ENCODE measurements around the gene PSTK. TPM values are rescaled to one million over a fixed set of nuclear protein-coding genes. Genes with fewer than 3 reads are reported as not detected.

Gene PSTK
- total RNA-seq, 2 experiments from 2014 or later, result 3.2 to 4.0 TPM

GRCh38 chr10:123009105-123009820 lies 29.1 kb downstream of the PSTK start:
- H3K4me3 Mint-ChIP-seq, result peak overlapping the region; percentile 97
- peaks cover 32% of the 10 kb centered on the region for H3K4me1 Mint-ChIP-seq (ENCODE audit: low read depth)
- peak; percentile 30 for DNase-seq
- peak overlapping the region; percentile 97 for H3K27ac Mint-ChIP-seq
- no peaks in the 10 kb centered on the region for H3K27me3 Mint-ChIP-seq (ENCODE audit: low read depth)
- ATAC-seq, result no peak
- H3K36me3 Mint-ChIP-seq (ENCODE audit: low read depth), result peaks cover 12% of the 10 kb centered on the region
- ChIA-PET CTCF (interaction anchor here (1.6 to 5.5 kb wide), 3 partner anchors 13 to 29 kb away, joined by 4 to 39 read pairs (median 20); partner anchors contain the start of gene PSTK), POLR2A (interaction anchor here (1.6 to 4.9 kb wide), 4 partner anchors 12 to 145 kb away, joined by 8 to 32 read pairs (median 10); partner anchors contain the start of genes BUB3, C10orf88 and PSTK)
- H3K9me3 Mint-ChIP-seq (ENCODE audit: insufficient read depth), result no peaks in the 10 kb centered on the region

DNA sequence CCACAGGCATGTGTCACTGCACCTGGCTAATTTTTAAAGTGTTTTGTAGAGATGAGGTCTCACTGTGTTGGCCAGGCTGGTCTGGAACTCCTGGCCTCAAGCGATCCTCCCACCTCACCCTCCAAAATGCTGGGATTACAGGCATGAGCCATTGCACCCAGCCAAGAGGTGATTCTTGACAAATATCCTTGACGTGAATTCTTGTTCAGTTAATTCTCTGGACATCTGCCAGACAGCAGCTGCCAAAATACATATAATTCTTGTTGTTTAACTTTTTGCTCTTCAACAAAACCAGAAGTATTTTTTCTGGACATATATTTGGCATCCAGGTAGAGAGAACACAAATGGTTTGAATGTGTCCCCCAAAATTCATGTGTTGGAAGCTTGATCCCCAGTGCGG lies 31.8 kb downstream of the PSTK start:
- no peaks in the 10 kb centered on the region for H3K27me3 Mint-ChIP-seq (ENCODE audit: low read depth)
- ChIA-PET CTCF (interaction anchor here (1.5 to 2.2 kb wide), 2 partner anchors 10 to 32 kb away, joined by 7 to 20 read pairs; no protein-coding TSS in a partner anchor), POLR2A (no interaction called here)
- ATAC-seq (no peak), DNase-seq (no peak)
- no peaks in the 10 kb centered on the region for H3K9me3 Mint-ChIP-seq (ENCODE audit: insufficient read depth)
- H3K4me1 Mint-ChIP-seq (ENCODE audit: low read depth), result peaks cover 21% of the 10 kb centered on the region
- no peak overlapping the region for H3K27ac Mint-ChIP-seq
- H3K36me3 Mint-ChIP-seq (ENCODE audit: low read depth), result peaks cover 7% of the 10 kb centered on the region
- no peak overlapping the region for H3K4me3 Mint-ChIP-seq

DNA sequence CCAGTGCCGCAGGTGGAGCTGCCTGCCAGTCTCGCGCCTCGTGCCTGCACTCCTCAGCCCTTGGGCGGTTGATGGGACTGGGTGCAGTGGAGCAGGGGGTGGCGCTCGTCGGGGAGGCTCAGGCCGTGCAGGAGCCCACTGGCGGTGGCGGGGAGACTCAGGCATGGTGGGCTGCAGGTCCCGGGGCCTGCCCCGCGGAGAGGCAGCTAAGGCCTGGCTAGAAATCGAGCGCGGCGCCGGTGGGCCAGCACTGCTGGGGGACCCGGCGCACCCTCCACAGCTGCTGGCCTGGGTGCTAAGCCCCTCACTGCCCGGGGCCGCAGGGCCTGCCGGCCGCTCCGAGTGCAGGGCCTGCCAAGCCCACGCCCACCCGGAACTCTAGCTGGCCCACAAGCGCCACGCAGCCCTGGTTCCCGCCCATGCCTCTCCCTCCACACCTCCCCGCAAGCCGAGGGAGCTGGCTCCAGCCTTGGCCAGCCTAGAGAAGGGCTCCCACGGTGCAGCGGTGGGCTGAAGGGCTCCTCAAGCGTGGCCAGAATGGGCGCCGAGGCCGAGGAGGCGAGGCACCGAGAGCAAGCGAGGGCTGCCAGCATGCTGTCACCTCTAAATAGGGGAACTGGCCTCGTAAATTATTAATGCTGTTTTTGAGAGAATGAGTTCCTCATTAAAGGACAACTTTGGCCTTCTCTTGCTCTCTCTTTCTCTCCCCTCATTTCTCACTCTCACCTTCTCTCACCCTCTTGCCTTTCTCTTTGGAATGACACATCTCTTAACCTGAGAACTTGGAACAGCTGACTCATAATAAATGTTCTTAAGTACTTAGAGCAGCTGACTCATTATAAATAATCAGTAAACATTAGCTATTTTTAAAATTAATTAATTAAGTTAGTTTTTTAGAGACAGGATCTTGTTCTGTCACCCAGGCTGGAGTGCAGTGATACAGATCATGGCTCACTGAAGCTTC lies 33.5 kb downstream of the PSTK start:
- Mint-ChIP-seq H3K36me3 (ENCODE audit: low read depth) (peaks cover 4% of the 10 kb centered on the region), H3K27ac (no peak overlapping the region), H3K27me3 (ENCODE audit: low read depth) (no peaks in the 10 kb centered on the region), H3K4me1 (ENCODE audit: low read depth) (peaks cover 14% of the 10 kb centered on the region), H3K4me3 (no peak overlapping the region), H3K9me3 (ENCODE audit: insufficient read depth) (peaks cover 4% of the 10 kb centered on the region)
- ATAC-seq, result no peak
- no peak for DNase-seq
- ChIA-PET POLR2A (no interaction called here), CTCF (no interaction called here)

- Mint-ChIP-seq H3K9me3 (ENCODE audit: insufficient read depth) (peaks cover 4% of the 10 kb centered on the region), H3K4me3 (no peak overlapping the region), H3K27ac (no peak overlapping the region), H3K27me3 (ENCODE audit: low read depth) (no peaks in the 10 kb centered on the region), H3K36me3 (ENCODE audit: low read depth) (peaks cover 4% of the 10 kb centered on the region), H3K4me1 (ENCODE audit: low read depth) (peaks cover 11% of the 10 kb centered on the region)
- DNase-seq (no peak), ATAC-seq (no peak)
- ChIA-PET CTCF (no interaction called here), POLR2A (no interaction called here)
Observed at GRCh38 chr10:123014772-123015171, 34.6 kb downstream of the PSTK start.

DNA sequence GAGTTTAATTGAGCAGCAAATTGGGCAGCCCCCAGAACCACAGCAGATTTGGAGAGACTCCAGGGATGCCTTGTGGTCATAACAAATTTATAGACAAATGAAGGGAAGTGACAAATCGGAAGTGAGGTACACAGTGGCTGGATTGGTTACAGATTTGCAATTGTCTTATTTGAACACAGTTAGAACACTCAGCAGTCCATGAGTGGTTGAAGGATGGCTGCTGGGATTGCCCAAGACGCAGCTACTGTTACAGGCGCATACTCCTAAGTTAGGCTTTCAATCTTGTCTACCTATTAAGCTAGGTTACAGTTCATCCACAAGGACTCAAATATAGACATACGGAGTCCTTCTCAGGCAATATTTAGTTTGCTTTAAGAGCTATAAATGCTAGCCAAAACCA lies 36.0 kb downstream of the PSTK start:
- no peak for ATAC-seq
- Mint-ChIP-seq H3K27ac (no peak overlapping the region), H3K9me3 (ENCODE audit: insufficient read depth) (peaks cover 4% of the 10 kb centered on the region), H3K36me3 (ENCODE audit: low read depth) (peaks cover 4% of the 10 kb centered on the region), H3K27me3 (ENCODE audit: low read depth) (no peaks in the 10 kb centered on the region), H3K4me3 (no peak overlapping the region), H3K4me1 (ENCODE audit: low read depth) (no peaks in the 10 kb centered on the region)
- DNase-seq, result no peak
- ChIA-PET CTCF (interaction anchor here (1.3 kb wide), 1 partner anchor 9 kb away, joined by 5 read pairs; no protein-coding TSS in a partner anchor), POLR2A (no interaction called here)

GRCh38 chr10:123017421-123018165 lies 37.4 kb downstream of the PSTK start:
- no peak overlapping the region for H3K27ac Mint-ChIP-seq
- no peaks in the 10 kb centered on the region for H3K27me3 Mint-ChIP-seq (ENCODE audit: low read depth)
- DNase-seq (no peak), ATAC-seq (no peak)
- no peak overlapping the region for H3K4me3 Mint-ChIP-seq
- POLR2A ChIA-PET, result no interaction called here
- CTCF ChIA-PET, result no interaction called here
- no peaks in the 10 kb centered on the region for H3K4me1 Mint-ChIP-seq (ENCODE audit: low read depth)
- peaks cover 2% of the 10 kb centered on the region for H3K36me3 Mint-ChIP-seq (ENCODE audit: low read depth)
- peaks cover 4% of the 10 kb centered on the region for H3K9me3 Mint-ChIP-seq (ENCODE audit: insufficient read depth)

DNA sequence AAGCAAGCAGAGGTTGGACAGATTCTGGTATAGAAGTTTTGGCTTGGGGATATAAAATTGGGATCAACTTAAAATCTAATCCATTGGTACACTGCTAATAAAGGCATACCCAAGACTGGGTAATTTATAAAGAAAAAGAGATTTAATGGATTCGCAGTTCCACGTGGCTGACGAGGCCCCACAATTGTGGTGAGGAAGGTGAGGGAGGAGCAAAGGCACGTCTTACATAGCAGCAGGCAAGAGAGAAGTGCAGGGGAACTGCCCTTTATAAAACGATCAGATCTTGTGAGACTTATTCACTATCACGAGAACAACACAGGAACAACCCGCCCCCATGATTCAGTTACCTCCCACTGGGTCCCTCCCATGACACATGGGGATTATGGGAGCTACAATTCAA lies 38.3 kb downstream of the PSTK start:
- Mint-ChIP-seq H3K36me3 (ENCODE audit: low read depth) (no peaks in the 10 kb centered on the region), H3K4me1 (ENCODE audit: low read depth) (no peaks in the 10 kb centered on the region), H3K9me3 (ENCODE audit: insufficient read depth) (peaks cover 4% of the 10 kb centered on the region), H3K27ac (no peak overlapping the region), H3K4me3 (no peak overlapping the region), H3K27me3 (ENCODE audit: low read depth) (no peaks in the 10 kb centered on the region)
- POLR2A ChIA-PET, result no interaction called here
- no peak for DNase-seq
- CTCF ChIA-PET, result no interaction called here
- no peak for ATAC-seq

DNA sequence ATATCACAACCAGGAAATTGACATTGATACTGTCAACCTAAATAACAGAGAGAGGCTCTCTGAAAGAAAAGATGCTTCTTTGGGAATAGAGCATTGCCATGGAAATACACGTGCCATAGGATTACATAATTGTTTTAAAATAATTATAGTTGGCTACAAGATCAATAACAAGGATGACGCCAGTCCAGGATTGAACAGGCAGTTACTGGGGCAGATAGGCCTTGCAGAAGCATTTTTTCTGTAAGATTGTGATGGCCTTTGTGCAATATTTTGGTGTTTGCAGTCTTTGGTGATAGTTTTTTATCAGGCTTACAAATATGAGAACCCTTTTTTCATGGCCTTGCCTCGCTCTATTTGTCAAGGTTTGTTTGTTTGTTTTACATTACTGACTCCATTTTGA lies 39.1 kb downstream of the PSTK start:
- CTCF ChIA-PET, result interaction anchor here (0.9 to 4.3 kb wide), 3 partner anchors 9 to 24 kb away, joined by 4 to 26 read pairs (median 5); no protein-coding TSS in a partner anchor
- H3K4me1 Mint-ChIP-seq (ENCODE audit: low read depth), result peaks cover 2% of the 10 kb centered on the region

GRCh38 chr10:123019941-123020703 lies 39.9 kb downstream of the PSTK start:
- Mint-ChIP-seq H3K9me3 (ENCODE audit: insufficient read depth) (peaks cover 4% of the 10 kb centered on the region), H3K36me3 (ENCODE audit: low read depth) (no peaks in the 10 kb centered on the region), H3K4me3 (no peak overlapping the region), H3K4me1 (ENCODE audit: low read depth) (peaks cover 4% of the 10 kb centered on the region), H3K27me3 (ENCODE audit: low read depth) (no peaks in the 10 kb centered on the region), H3K27ac (no peak overlapping the region)
- no peak for ATAC-seq
- no peak for DNase-seq
- CTCF ChIA-PET, result interaction anchor here (0.9 to 4.3 kb wide), 3 partner anchors 10 to 23 kb away, joined by 4 to 26 read pairs (median 5); no protein-coding TSS in a partner anchor
- POLR2A ChIA-PET, result interaction anchor here (0.7 kb wide), 1 partner anchor 12 kb away, joined by 3 read pairs; no protein-coding TSS in a partner anchor

More for the DNA sequence above, 39.1 kb downstream of the PSTK start:
- POLR2A ChIA-PET, result interaction anchor here (0.7 kb wide), 1 partner anchor 11 kb away, joined by 3 read pairs; no protein-coding TSS in a partner anchor
- H3K36me3 Mint-ChIP-seq (ENCODE audit: low read depth), result no peaks in the 10 kb centered on the region
- peaks cover 4% of the 10 kb centered on the region for H3K9me3 Mint-ChIP-seq (ENCODE audit: insufficient read depth)
- no peaks in the 10 kb centered on the region for H3K27me3 Mint-ChIP-seq (ENCODE audit: low read depth)
- no peak overlapping the region for H3K27ac Mint-ChIP-seq
- DNase-seq, result no peak
- ATAC-seq, result no peak
- H3K4me3 Mint-ChIP-seq, result no peak overlapping the region

- ATAC-seq, result no peak
Observed at GRCh38 chr10:123021517-123021916, 41.3 kb downstream of the PSTK start.

More at GRCh38 chr10:123021517-123021916, 41.3 kb downstream of the PSTK start:
- H3K4me3 Mint-ChIP-seq, result no peak overlapping the region
- H3K9me3 Mint-ChIP-seq (ENCODE audit: insufficient read depth), result peaks cover 4% of the 10 kb centered on the region
- no peaks in the 10 kb centered on the region for H3K27me3 Mint-ChIP-seq (ENCODE audit: low read depth)
- CTCF ChIA-PET, result interaction anchor here (0.9 to 4.3 kb wide), 12 partner anchors 9 to 359 kb away, joined by 3 to 26 read pairs (median 4); no protein-coding TSS in a partner anchor
- H3K36me3 Mint-ChIP-seq (ENCODE audit: low read depth), result no peaks in the 10 kb centered on the region
- no peak for DNase-seq
- peaks cover 4% of the 10 kb centered on the region for H3K4me1 Mint-ChIP-seq (ENCODE audit: low read depth)
- POLR2A ChIA-PET, result interaction anchor here (1.0 kb wide), 1 partner anchor 68 kb away, joined by 3 read pairs; no protein-coding TSS in a partner anchor
- no peak overlapping the region for H3K27ac Mint-ChIP-seq

All from activated CD8-positive, alpha-beta T cell treated with anti-CD3 and anti-CD28 coated beads, Interleukin-2, amount 10 ng/mL, durations not matched to agents 7 days and 5 days (primary cell).